DND-41 (cell line): Measurements from ENCODE around the gene ANXA4.

Experiments used
- CTCF ChIP-seq: IDR thresholded peaks from 2 replicates; pipeline ENCODE4 v1.5.1; 2012; ENCODE audit warnings: borderline replicate concordance, low read length, moderate library complexity, mild to moderate bottlenecking; ENCODE audit not compliant: poor library complexity, severe bottlenecking; ENCODE audit errors: extremely low read depth
- EZH2 ChIP-seq: IDR thresholded peaks from 3 replicates; pipeline ENCODE4 v1.6.1; 2012; ENCODE audit warnings: borderline replicate concordance, low read depth, mild to moderate bottlenecking, moderate library complexity, low read length, inconsistent platforms; ENCODE audit not compliant: severe bottlenecking

GRCh38 chr2:69745035-69745434 lies 3.1 kb downstream of the ANXA4 start:
- TF ChIP-seq CTCF (no peak), EZH2 (no peak)
